HepG2 (cell line): ENCODE measurements around the gene TMEM62. TPM values are rescaled to one million over a fixed set of nuclear protein-coding genes. Genes with fewer than 3 reads are reported as not detected.

Experiments used
- ATAC-seq: fragments of 200-7000 bp; cut with Tn5 transposase; 3 replicates; pipeline ENCODE4 v1.9.1; 2020; ENCODE audit warnings: mild to moderate bottlenecking, moderate library complexity
- BruUV-seq: library from RNA; stranded (reverse); fragments of 400-500 nt; replicated peaks from 2 replicates; lab custom pipeline; 2021; lab: Mats Ljungman, UMichigan
- CTCF ChIA-PET: fragments of 300-600 bp; formaldehyde crosslinking; extraction: SDS; loops from one replicate; lab custom pipeline; 2021; ENCODE audit warnings: low total read pairs, inconsistent platforms, low intra/inter-chr PET ratio; lab: Yijun Ruan, JAX
- POLR2A ChIA-PET: fragments of 350-600 bp; sonication (Branson Sonifier 250); formaldehyde crosslinking; loops from one replicate; lab custom pipeline; 2020; ENCODE audit warnings: antibody characterized with exemption, inconsistent platforms; lab: Yijun Ruan, JAX
- DNase-seq: peaks from one replicate; pipeline ENCODE4 v3.0.0-alpha.2; 2015; ENCODE audit warnings: low spot score
- FAIRE-seq: peaks from 3 replicates; lab custom pipeline; 2011; peaks lifted over from hg19 to GRCh38; lab: Jason Lieb, UNC
- H2AFZ ChIP-seq: one replicate; pipeline ENCODE4 v1.6.1; 2011; ENCODE audit warnings: low read length, inconsistent platforms
- H3K27ac ChIP-seq: fragments of 300-600 bp; 3 replicates; pipeline ENCODE4 v1.8.0; 2011; ENCODE audit warnings: mixed run types, mild to moderate bottlenecking, mixed read lengths, low read length, inconsistent platforms; ENCODE audit not compliant: insufficient read depth; ENCODE audit errors: extremely low read length
- H3K27me3 ChIP-seq, 2 experiments: fragments of 200-600 bp in 1 of 2; 2 replicates in 1 of 2; 3 replicates in 1 of 2; pipeline versions ENCODE4 v1.6.0 to v1.8.0; 2011; ENCODE audit warnings: low read length in 2 of 2, mild to moderate bottlenecking in 2 of 2, moderate library complexity in 2 of 2, inconsistent platforms in 1 of 2; ENCODE audit not compliant: insufficient read depth in 2 of 2, control insufficient read depth in 1 of 2
- H3K36me3 ChIP-seq, 2 experiments: fragments of 200-600 bp in 1 of 2; replicated peaks in 1 of 2; 2 replicates in 1 of 2; 3 replicates in 1 of 2; pipeline versions ENCODE4 v1.5.1 to v1.8.0; 2011; ENCODE audit warnings: low read length in 2 of 2, inconsistent platforms in 1 of 2; ENCODE audit not compliant: insufficient read depth in 2 of 2, control insufficient read depth in 1 of 2
- H3K4me1 ChIP-seq: 2 replicates; pipeline ENCODE4 v1.5.1; 2012; ENCODE audit warnings: low read length, inconsistent platforms; ENCODE audit not compliant: insufficient read depth
- H3K4me2 ChIP-seq: 2 replicates; pipeline ENCODE4 v1.6.0; 2011; ENCODE audit warnings: low read depth, low read length, inconsistent platforms
- H3K4me3 ChIP-seq, 3 experiments: fragments of 200-600 bp in 1 of 3; sonication (generic), shearing (Covaris generic) in 1 of 3; replicated peaks in 1 of 3; 2 replicates each; pipeline ENCODE4 v1.5.1; 2011 to 2016; ENCODE audit warnings: low read length in 3 of 3, inconsistent platforms in 2 of 3, low read depth in 2 of 3, mild to moderate bottlenecking in 2 of 3, control low read depth in 1 of 3, mixed read lengths in 1 of 3; ENCODE audit not compliant: insufficient read depth in 1 of 3
- H3K79me2 ChIP-seq: one replicate; pipeline ENCODE4 v1.6.1; 2011; ENCODE audit warnings: low read length, inconsistent platforms; ENCODE audit not compliant: insufficient read depth
- H3K9ac ChIP-seq: 2 replicates; pipeline ENCODE4 v1.6.0; 2011; ENCODE audit warnings: mild to moderate bottlenecking, low read depth, low read length, inconsistent platforms; ENCODE audit not compliant: insufficient read depth
- H3K9me3 ChIP-seq: 2 replicates; pipeline ENCODE4 v1.5.1; 2012; ENCODE audit warnings: mild to moderate bottlenecking, low read length
- H4K20me1 ChIP-seq: 2 replicates; pipeline ENCODE4 v1.6.0; 2011; ENCODE audit warnings: inconsistent platforms, mild to moderate bottlenecking, low read length, moderate library complexity; ENCODE audit not compliant: insufficient read depth
- ATF1 ChIP-seq: IDR thresholded peaks from 2 replicates; pipeline ENCODE4 v1.6.1; 2016; ENCODE audit warnings: mild to moderate bottlenecking, control low read depth
- HOXA7 ChIP-seq: sonication (generic); formaldehyde crosslinking; IDR thresholded peaks from 2 replicates; pipeline ENCODE4 v1.8.1; 2022; ENCODE audit warnings: mild to moderate bottlenecking, missing genetic modification reagents, moderate library complexity
- NR2F6 ChIP-seq, 2 experiments: IDR thresholded peaks; 2 replicates each; pipeline ENCODE4 v1.6.1; 2016; ENCODE audit warnings: antibody characterized with exemption in 1 of 2, mild to moderate bottlenecking in 1 of 2
- YEATS2 ChIP-seq: sonication (generic); formaldehyde crosslinking; IDR thresholded peaks from 2 replicates; pipeline ENCODE4 v1.4.0; 2020; ENCODE audit warnings: missing genetic modification reagents, borderline replicate concordance
- ZNF264 ChIP-seq: sonication (generic); formaldehyde crosslinking; IDR thresholded peaks from 2 replicates; pipeline ENCODE4 v1.4.0; 2020; ENCODE audit warnings: missing genetic modification reagents
- ZNF460 ChIP-seq: sonication (generic); formaldehyde crosslinking; IDR thresholded peaks from 2 replicates; pipeline ENCODE4 v1.5.1; 2020; ENCODE audit warnings: missing genetic modification reagents, mild to moderate bottlenecking, borderline replicate concordance
- ZNF839 ChIP-seq: sonication (generic); formaldehyde crosslinking; IDR thresholded peaks from 2 replicates; pipeline ENCODE4 v1.4.0; 2020; ENCODE audit warnings: missing genetic modification reagents, mild to moderate bottlenecking, borderline replicate concordance
- ZSCAN31 ChIP-seq: sonication (generic); formaldehyde crosslinking; IDR thresholded peaks from 2 replicates; pipeline ENCODE4 v1.5.0; 2020; ENCODE audit warnings: low read depth, mild to moderate bottlenecking, missing genetic modification reagents
- WGBS: methylation state at CpG from one replicate; pipeline ENCODE4 v1.1.6; 2017; ENCODE audit warnings: low lambda C conversion rate; 5-methylcytosine and 5-hydroxymethylcytosine counted together
- in situ Hi-C: cut with HindIII; loops from 2 replicates; pipeline ENCODE4 v1.10.0; 2017; ENCODE audit warnings: low pct_unique_long_range_greater_than_20kb; ENCODE audit not compliant: extremely low pct_ligation_motif_present
- intact Hi-C: fragments of 100-400 bp; cut with micrococcal nuclease; formaldehyde crosslinking; loops from one replicate; pipeline ENCODE4 v1.10.0; 2022; ENCODE audit not compliant: unreplicated experiment
- polyA plus RNA-seq, 8 experiments: library from polyadenylated mRNA; depleted of rRNA in 3 of 8; stranded (reverse) in 7 of 8; unstranded in 1 of 8; fragments of >200 nt; fragmentation: Illumina TruSeq in 4 of 8; extraction: Trizol in 4 of 8; gene quantifications; 2 replicates each; pipeline versions ENCODE4 v1.2.1 to v1.2.3, GENCODE V29; 2011 to 2016; ENCODE audit warnings: low read depth in 4 of 8, missing spikeins in 1 of 8, mixed read lengths in 1 of 8; ENCODE audit not compliant: insufficient read depth in 1 of 8
- total RNA-seq, 5 experiments: library from RNA; depleted of rRNA; stranded (reverse); fragments of >200 nt; fragmentation: Illumina TruSeq; extraction: Trizol; gene quantifications; 2 replicates each; pipeline ENCODE4 v1.2.3, GENCODE V29; 2016; ENCODE audit warnings: low read depth in 1 of 5
- TF ChIP-seq, protein P1 (sequence below), 2 experiments: fragments of 450-650 bp in 1 of 2; sonication (generic) in 1 of 2; formaldehyde crosslinking in 1 of 2; IDR thresholded peaks; 2 replicates each; pipeline versions ENCODE4 v1.6.1 to v1.8.0; 2016 to 2022; ENCODE audit warnings: antibody characterized with exemption in 1 of 2, mild to moderate bottlenecking in 1 of 2, missing genetic modification reagents in 1 of 2

TMEM62 gene
- total and polyA plus RNA-seq, 2 of the 13 experiments (the other 11 are each of a cell fraction or from before 2014, with no cell fraction given): 14.2 to 20.9 TPM

DNA sequence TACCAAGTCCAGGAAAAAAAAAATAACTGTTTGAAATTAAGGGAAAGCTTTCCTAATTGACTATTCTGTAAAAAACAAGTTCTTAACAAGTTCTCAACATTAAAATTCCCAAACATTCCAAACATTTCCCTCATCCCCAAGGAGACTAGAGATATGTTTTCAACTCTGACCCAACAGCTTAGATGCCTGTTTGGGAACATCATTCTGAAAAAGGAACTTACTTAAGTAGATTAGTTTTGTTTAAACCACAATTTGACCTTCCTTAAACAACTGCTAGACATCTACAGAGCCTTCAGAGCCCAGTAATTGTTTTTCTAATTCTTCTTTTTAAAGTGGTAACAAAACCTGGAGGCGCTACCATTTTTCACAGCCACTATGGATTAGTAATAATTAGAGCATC, 40.4 kb upstream of the TMEM62 start:
- Histone ChIP-seq H2AFZ (no peak overlapping the region), H4K20me1 (no peaks in the 10 kb centered on the region), H3K9me3 (no peaks in the 10 kb centered on the region), H3K4me1 (peaks cover 7% of the 10 kb centered on the region), H3K36me3 (peaks cover 0 to 3% of the 10 kb centered on the region in 2 experiments; a peak in 2 of 5 replicates), H3K27ac (no peak overlapping the region), H3K79me2 (peaks cover 19% of the 10 kb centered on the region), H3K9ac (no peak overlapping the region), H3K27me3 (no peaks in the 10 kb centered on the region), H3K4me2 (no peak overlapping the region)
- CTCF ChIA-PET: no interaction called here
- intact Hi-C loops: no loop called here
- no TSS peak for BruUV-seq
- no peak for ATAC-seq
- in situ Hi-C loops: no loop called here
- TF ChIP-seq HOXA7 (no peak), ZSCAN31 (CRISPR knock-in tag) (no peak), ATF1 (CRISPR knock-in tag) (no peak), YEATS2 (CRISPR knock-in tag) (no peak), ZNF460 (CRISPR knock-in tag) (no peak)
- TF ChIP-seq, all 625 proteins: peak for 0
- no peak for DNase-seq
- POLR2A ChIA-PET: no interaction called here
- WGBS: 97% methylated on average over 1 of the region's 1 CpG
- FAIRE-seq: no peak
- no peak overlapping the region for H3K4me3 ChIP-seq

DNA sequence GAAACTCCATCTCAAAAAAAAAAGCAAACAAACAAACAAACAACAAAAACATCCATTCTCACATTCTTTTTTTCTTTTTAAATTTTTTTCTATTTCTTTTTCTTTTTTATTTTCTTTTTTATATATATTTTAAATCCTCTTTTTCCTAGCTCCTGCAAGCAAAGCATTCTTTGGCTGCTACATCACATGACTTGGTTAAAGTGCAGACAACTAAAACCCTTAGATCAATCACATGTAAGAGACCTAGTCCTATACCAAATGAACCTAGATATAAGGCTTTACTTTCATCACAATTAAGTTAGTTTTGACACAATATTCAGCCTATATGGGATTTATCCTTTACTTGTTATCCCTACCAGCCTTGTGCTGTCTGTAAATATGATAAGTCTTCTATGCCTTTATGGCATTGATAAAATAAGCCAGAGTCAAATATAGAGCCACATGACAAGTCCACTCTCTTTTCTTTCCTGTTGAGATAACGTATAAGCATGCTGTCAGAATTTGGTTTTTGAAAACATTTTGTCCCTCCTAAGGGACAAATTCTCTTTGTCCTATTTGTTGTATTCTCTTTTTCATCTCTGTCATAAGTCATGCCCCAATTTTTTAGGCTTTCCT, 38.9 kb upstream of the TMEM62 start:
- no peaks in the 10 kb centered on the region for H3K9me3 ChIP-seq
- H3K4me2 ChIP-seq: no peak overlapping the region
- H4K20me1 ChIP-seq: no peaks in the 10 kb centered on the region
- no TSS peak for BruUV-seq
- DNase-seq: no peak
- intact Hi-C loops: no loop called here
- ChIA-PET POLR2A (no interaction called here), CTCF (no interaction called here)
- no peak overlapping the region for H2AFZ ChIP-seq
- no peak for ATAC-seq
- no peak overlapping the region for H3K9ac ChIP-seq
- FAIRE-seq: no peak
- in situ Hi-C loops: no loop called here
- H3K4me1 ChIP-seq: peaks cover 7% of the 10 kb centered on the region
- 97% methylated on average over 1 of the region's 1 CpG for WGBS
- no peak overlapping the region for H3K4me3 ChIP-seq
- no peak overlapping the region for H3K27ac ChIP-seq
- no peaks in the 10 kb centered on the region for H3K27me3 ChIP-seq
- peaks cover 20% of the 10 kb centered on the region for H3K79me2 ChIP-seq
- H3K36me3 ChIP-seq: peaks cover 0 to 3% of the 10 kb centered on the region in 2 experiments; a peak in 2 of 5 replicates
- TF ChIP-seq, protein P1, sequence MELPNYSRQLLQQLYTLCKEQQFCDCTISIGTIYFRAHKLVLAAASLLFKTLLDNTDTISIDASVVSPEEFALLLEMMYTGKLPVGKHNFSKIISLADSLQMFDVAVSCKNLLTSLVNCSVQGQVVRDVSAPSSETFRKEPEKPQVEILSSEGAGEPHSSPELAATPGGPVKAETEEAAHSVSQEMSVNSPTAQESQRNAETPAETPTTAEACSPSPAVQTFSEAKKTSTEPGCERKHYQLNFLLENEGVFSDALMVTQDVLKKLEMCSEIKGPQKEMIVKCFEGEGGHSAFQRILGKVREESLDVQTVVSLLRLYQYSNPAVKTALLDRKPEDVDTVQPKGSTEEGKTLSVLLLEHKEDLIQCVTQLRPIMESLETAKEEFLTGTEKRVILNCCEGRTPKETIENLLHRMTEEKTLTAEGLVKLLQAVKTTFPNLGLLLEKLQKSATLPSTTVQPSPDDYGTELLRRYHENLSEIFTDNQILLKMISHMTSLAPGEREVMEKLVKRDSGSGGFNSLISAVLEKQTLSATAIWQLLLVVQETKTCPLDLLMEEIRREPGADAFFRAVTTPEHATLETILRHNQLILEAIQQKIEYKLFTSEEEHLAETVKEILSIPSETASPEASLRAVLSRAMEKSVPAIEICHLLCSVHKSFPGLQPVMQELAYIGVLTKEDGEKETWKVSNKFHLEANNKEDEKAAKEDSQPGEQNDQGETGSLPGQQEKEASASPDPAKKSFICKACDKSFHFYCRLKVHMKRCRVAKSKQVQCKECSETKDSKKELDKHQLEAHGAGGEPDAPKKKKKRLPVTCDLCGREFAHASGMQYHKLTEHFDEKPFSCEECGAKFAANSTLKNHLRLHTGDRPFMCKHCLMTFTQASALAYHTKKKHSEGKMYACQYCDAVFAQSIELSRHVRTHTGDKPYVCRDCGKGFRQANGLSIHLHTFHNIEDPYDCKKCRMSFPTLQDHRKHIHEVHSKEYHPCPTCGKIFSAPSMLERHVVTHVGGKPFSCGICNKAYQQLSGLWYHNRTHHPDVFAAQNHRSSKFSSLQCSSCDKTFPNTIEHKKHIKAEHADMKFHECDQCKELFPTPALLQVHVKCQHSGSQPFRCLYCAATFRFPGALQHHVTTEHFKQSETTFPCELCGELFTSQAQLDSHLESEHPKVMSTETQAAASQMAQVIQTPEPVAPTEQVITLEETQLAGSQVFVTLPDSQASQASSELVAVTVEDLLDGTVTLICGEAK (IDR thresholded peaks at IDR 0.05): no peak
- TF ChIP-seq, protein P1 (CRISPR knock-in tag; IDR thresholded peaks at IDR 0.05): no peak
- TF ChIP-seq ZNF264 (no peak), ZNF839 (no peak), NR2F6 (IDR thresholded peaks at IDR 0.05) (no peak), NR2F6 (CRISPR knock-in tag; IDR thresholded peaks at IDR 0.05) (no peak)
